ENCODE results near the gene GDF7. TPM values are rescaled to one million over a fixed set of nuclear protein-coding genes. Genes with fewer than 3 reads are reported as not detected.

Gene GDF7
- total and polyA plus RNA-seq, 2 of the 4 experiments (the other 2 are of a cell fraction): under 0.01 to 0.02 TPM

GRCh38 chr2:20629581-20630171 is 37.3 kb upstream of the GDF7 start:
- Histone ChIP-seq H4K20me1 (ENCODE audit: insufficient read depth, low read length) (no peaks in the 10 kb centered on the region), H2AFZ (replicated peaks; ENCODE audit: low read length, poor library complexity) (no peak overlapping the region), H4K5ac (ENCODE audit: low read depth, low read length) (no peak overlapping the region), H3K9ac (ENCODE audit: low read depth, low read length) (no peak overlapping the region), H3K27me3 (ENCODE audit: control insufficient read depth, insufficient read depth, low read length) (no peaks in the 10 kb centered on the region), H4K8ac (ENCODE audit: low read depth in 2 of 2, low read length in 2 of 2) (no peak overlapping the region), H3K4ac (ENCODE audit: low read depth, low read length) (no peak overlapping the region), H2BK15ac (ENCODE audit: low read depth, low read length) (no peak overlapping the region), H2BK20ac (ENCODE audit: low read depth, low read length) (no peak overlapping the region), H3K9me1 (ENCODE audit: insufficient read depth, low read length) (no peaks in the 10 kb centered on the region), H2BK120ac (ENCODE audit: low read depth, low read length) (no peak overlapping the region), H2AK5ac (ENCODE audit: low read depth, low read length) (no peak overlapping the region), H3K18ac (ENCODE audit: low read depth, low read length) (no peak overlapping the region), H3K4me1 (ENCODE audit: control insufficient read depth, insufficient read depth, low read length) (peaks cover 6% of the 10 kb centered on the region), H4K91ac (ENCODE audit: insufficient read depth, low read depth, low read length) (no peak overlapping the region), H3K79me1 (ENCODE audit: low read depth in 1 of 2, low read length in 2 of 2) (no peaks in the 10 kb centered on the region), H2AK9ac (replicated peaks; ENCODE audit: low read depth, low read length, poor library complexity) (no peak overlapping the region), H3K56ac (ENCODE audit: extremely low read depth, insufficient read depth, low read length) (no peak overlapping the region), H3K27ac (ENCODE audit: insufficient read depth, low read length) (no peak overlapping the region), H3K14ac (replicated peaks; ENCODE audit: low read depth, low read length) (no peak overlapping the region), H2BK5ac (ENCODE audit: low read depth, low read length, poor library complexity, severe bottlenecking) (no peak overlapping the region), H3K36me3 (ENCODE audit: control insufficient read depth, insufficient read depth, low read length) (peaks cover 12% of the 10 kb centered on the region), H3K9me3 (ENCODE audit: control insufficient read depth, insufficient read depth, low read length) (no peaks in the 10 kb centered on the region), H3K4me3 (ENCODE audit: insufficient read depth, low read depth, low read length) (no peak overlapping the region), H3K4me2 (ENCODE audit: low read depth, low read length) (no peak overlapping the region), H3K23ac (ENCODE audit: low read depth, low read length) (no peak overlapping the region)
- no TSS peak for BruUV-seq (replicated peaks)
- WGBS, 2 experiments (ENCODE audit: extremely low coverage in 2 of 2, insufficient read length in 1 of 2): 73% methylated on average over 10 of the region's 12 CpGs; no CpG with 5 or more reads in 1 of the 2 experiments
- in situ Hi-C loops (cut with MboI; ENCODE audit: low sequenced_read_pairs): loop anchor here (5.0 kb wide), 1 partner anchor 187 kb away; no protein-coding TSS in a partner anchor
- ChIA-PET POLR2A (ENCODE audit: unreplicated experiment) (interaction anchor here (0.6 kb wide), 1 partner anchor 180 kb away, joined by 3 read pairs; no protein-coding TSS in a partner anchor), CTCF (no interaction called here)
- dilution Hi-C loops (cut with HindIII; ENCODE audit: low sequenced_read_pairs, unreplicated experiment): loop anchor here (25.0 kb wide), 1 partner anchor 242 kb away; no protein-coding TSS in a partner anchor
- no peak for DNase-seq
- ATAC-seq (ENCODE audit: low read depth): no peak
- intact Hi-C loops (cut with micrococcal nuclease): no loop called here
- no peak for TF ChIP-seq POLR2A (IDR thresholded peaks at IDR 0.05; ENCODE audit: low read depth, low read length)
- no peak for TF ChIP-seq BHLHE40 (IDR thresholded peaks at IDR 0.05; ENCODE audit: low read depth, low read length)
- no peak for TF ChIP-seq MAZ (IDR thresholded peaks at IDR 0.05; ENCODE audit: borderline replicate concordance, low read depth, low read length)

All from IMR-90 (cell line).